MCF 10A (cell line): ENCODE results near the gene VEGFA. TPM values are rescaled to one million over a fixed set of nuclear protein-coding genes. Genes with fewer than 3 reads are reported as not detected.

Experiments used
- BruUV-seq: library from RNA; stranded (reverse); fragments of 400-500 nt; replicated peaks from 2 replicates; lab custom pipeline; 2021; lab: Mats Ljungman, UMichigan
- CTCF ChIA-PET: fragments of 300-600 bp; sonication (Branson Sonifier 250); formaldehyde crosslinking; extraction: SDS; loops from one replicate; lab custom pipeline; 2021; ENCODE audit warnings: antibody characterized with exemption, inconsistent platforms; lab: Yijun Ruan, JAX
- POLR2A ChIA-PET: fragments of 300-600, 350-650 bp; sonication (Branson Sonifier 250); formaldehyde crosslinking; extraction: SDS; loops from one replicate; lab custom pipeline; 2020; ENCODE audit warnings: antibody characterized with exemption, inconsistent platforms; lab: Yijun Ruan, JAX
- DNase-seq: peaks from one replicate; pipeline ENCODE4 v3.0.0-alpha.2; 2018; ENCODE audit not compliant: unreplicated experiment
- H3K27ac Mint-ChIP-seq: one replicate; pipeline ENCODE4 v1.8.0; 2022; ENCODE audit warnings: mild to moderate bottlenecking, low read depth, mixed read lengths; ENCODE audit not compliant: unreplicated experiment
- H3K27me3 Mint-ChIP-seq: one replicate; pipeline ENCODE4 v1.8.0; 2022; ENCODE audit warnings: mixed read lengths; ENCODE audit not compliant: insufficient read depth, unreplicated experiment
- H3K36me3 Mint-ChIP-seq: one replicate; pipeline ENCODE4 v1.8.0; 2022; ENCODE audit warnings: mild to moderate bottlenecking, moderate library complexity, mixed read lengths; ENCODE audit not compliant: insufficient read depth, unreplicated experiment
- H3K4me1 Mint-ChIP-seq: one replicate; pipeline ENCODE4 v1.8.0; 2022; ENCODE audit warnings: mixed read lengths; ENCODE audit not compliant: insufficient read depth, unreplicated experiment
- H3K4me3 Mint-ChIP-seq: one replicate; pipeline ENCODE4 v1.8.0; 2022; ENCODE audit warnings: mild to moderate bottlenecking, moderate library complexity, mixed read lengths; ENCODE audit not compliant: unreplicated experiment
- H3K9me3 Mint-ChIP-seq: one replicate; pipeline ENCODE4 v1.8.0; 2022; ENCODE audit warnings: mixed read lengths; ENCODE audit not compliant: unreplicated experiment
- intact Hi-C: fragments of 100-400 bp; cut with micrococcal nuclease; formaldehyde crosslinking; loops from 2 replicates; pipeline ENCODE4 v1.14.1; 2022
- total RNA-seq: library from RNA; stranded (reverse); gene quantifications from 2 replicates; pipeline ENCODE4 v1.2.3, GENCODE V29; 2022
- TF ChIP-seq, protein P1 (sequence below): fragments of 200-600 bp; IDR thresholded peaks from one replicate; pipeline ENCODE4 v1.8.0; 2022; ENCODE audit warnings: antibody characterized with exemption, mild to moderate bottlenecking; ENCODE audit not compliant: unreplicated experiment

VEGFA gene
- total RNA-seq, 1 experiment from 2014 or later: 265 TPM

DNA sequence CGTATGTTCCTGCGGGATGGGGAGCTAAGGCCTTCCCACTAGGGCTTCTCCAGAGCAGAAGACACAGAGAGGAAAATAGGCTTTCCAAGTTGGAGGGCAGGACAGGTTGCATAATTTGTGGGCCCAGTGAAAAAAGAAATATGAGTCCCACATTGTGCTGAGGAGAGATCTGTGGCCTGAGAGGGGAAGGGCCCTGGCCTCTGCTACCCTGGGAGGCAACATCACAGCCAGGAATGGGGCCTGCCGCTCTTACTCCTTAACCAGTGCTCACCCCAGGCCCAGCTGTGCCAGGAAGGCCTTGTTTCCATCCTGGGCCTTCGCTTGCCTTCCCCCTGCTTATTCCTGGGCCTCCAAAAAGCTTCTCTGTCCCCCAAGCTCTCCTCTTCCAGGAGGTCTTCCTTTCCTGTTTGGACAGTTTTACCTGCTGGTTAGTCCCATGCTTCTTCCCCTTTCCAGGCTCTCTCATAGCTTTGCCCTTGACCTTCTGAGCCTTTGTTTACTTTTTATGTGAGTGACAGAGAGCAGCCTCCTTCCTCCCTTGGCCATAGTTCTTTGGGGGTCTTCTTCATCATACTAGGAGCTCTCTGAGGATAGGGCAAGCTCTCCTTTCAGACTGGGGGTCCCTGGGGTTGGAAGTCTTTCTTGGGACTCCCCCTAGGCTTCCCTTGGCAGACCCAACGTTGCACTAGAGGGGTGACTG lies 26.2 kb upstream of the VEGFA start:
- CTCF ChIA-PET: interaction anchor here (0.5 to 1.8 kb wide), 5 partner anchors 24 to 262 kb away, joined by 3 to 8 read pairs (median 3); no protein-coding TSS in a partner anchor
- H3K27ac Mint-ChIP-seq: no peak overlapping the region
- H3K4me1 Mint-ChIP-seq: no peaks in the 10 kb centered on the region
- no peak for DNase-seq
- no peak overlapping the region for H3K4me3 Mint-ChIP-seq
- no peaks in the 10 kb centered on the region for H3K36me3 Mint-ChIP-seq
- intact Hi-C loops: no loop called here
- no peaks in the 10 kb centered on the region for H3K9me3 Mint-ChIP-seq
- TF ChIP-seq, protein P1, sequence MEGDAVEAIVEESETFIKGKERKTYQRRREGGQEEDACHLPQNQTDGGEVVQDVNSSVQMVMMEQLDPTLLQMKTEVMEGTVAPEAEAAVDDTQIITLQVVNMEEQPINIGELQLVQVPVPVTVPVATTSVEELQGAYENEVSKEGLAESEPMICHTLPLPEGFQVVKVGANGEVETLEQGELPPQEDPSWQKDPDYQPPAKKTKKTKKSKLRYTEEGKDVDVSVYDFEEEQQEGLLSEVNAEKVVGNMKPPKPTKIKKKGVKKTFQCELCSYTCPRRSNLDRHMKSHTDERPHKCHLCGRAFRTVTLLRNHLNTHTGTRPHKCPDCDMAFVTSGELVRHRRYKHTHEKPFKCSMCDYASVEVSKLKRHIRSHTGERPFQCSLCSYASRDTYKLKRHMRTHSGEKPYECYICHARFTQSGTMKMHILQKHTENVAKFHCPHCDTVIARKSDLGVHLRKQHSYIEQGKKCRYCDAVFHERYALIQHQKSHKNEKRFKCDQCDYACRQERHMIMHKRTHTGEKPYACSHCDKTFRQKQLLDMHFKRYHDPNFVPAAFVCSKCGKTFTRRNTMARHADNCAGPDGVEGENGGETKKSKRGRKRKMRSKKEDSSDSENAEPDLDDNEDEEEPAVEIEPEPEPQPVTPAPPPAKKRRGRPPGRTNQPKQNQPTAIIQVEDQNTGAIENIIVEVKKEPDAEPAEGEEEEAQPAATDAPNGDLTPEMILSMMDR: no peak
- peaks cover 26% of the 10 kb centered on the region for H3K27me3 Mint-ChIP-seq
- POLR2A ChIA-PET: no interaction called here
- BruUV-seq: no TSS peak

DNA sequence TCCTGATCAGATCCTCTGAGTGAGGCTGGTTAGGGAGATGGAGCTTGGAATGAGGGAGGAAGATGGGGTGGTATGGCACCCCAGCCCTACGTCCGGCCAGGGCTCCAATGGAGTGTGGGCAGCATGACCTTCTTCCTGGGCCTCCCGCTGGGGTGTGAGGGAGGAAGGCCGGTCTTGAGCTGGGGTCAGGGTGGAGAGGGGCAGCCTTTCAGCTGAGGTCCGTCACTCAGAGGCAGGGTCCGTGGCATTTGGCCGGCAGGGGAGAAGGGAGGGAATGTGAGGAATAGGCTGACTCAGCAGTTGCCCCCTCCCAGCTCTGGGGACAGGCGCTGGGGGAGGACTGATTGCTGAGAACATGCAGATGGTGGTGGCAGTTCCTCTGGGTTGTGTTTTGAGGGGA lies 25.5 kb upstream of the VEGFA start:
- no peak overlapping the region for H3K27ac Mint-ChIP-seq
- no peak for DNase-seq
- TF ChIP-seq, protein P1: no peak
- ChIA-PET POLR2A (no interaction called here), CTCF (interaction anchor here (0.7 to 1.6 kb wide), 5 partner anchors 20 to 261 kb away, joined by 3 to 5 read pairs (median 3); no protein-coding TSS in a partner anchor)
- no peaks in the 10 kb centered on the region for H3K36me3 Mint-ChIP-seq
- BruUV-seq: no TSS peak
- H3K27me3 Mint-ChIP-seq: peaks cover 26% of the 10 kb centered on the region
- H3K4me1 Mint-ChIP-seq: no peaks in the 10 kb centered on the region
- H3K4me3 Mint-ChIP-seq: no peak overlapping the region
- intact Hi-C loops: no loop called here
- no peaks in the 10 kb centered on the region for H3K9me3 Mint-ChIP-seq

DNA sequence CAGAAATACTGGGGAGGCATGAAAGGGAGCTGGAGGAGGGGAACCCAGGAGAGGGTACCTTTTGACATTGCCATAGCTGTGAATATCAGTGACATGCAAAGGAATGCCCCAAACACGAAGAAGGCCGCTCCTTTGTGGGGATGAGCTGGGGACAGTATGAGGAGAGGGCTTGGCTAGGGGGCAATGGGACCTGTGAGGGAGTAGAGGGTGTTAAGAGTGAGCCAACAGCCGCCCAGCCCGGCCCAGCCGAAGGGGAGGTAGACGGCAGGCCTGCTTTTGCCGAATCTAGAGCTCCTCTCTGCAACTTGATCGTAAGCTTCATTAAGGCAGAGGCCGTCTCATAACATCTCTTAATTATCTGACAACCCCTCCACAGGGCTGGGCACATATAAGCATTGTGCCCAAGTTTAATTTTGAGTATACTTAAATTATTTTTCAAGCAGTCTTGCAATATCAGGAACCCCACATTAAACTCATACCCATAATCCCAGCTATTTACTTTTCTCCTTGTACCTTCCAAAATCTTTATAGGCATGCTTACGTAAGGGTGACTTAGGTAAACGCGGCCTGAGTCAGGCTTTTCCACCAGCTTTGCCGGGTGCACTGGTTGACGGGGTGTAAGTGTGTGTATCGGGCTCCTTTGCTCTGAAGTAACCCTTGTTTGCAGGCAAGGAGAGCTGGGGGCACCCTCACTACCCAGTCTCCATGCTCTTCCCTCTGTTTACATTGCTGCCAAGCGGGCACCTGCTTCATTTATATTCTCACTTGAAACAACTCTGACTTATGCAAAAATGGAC lies 24.9 kb upstream of the VEGFA start:
- no peak for DNase-seq
- TF ChIP-seq, protein P1: no peak
- POLR2A ChIA-PET: interaction anchor here (0.7 to 1.2 kb wide), 3 partner anchors 8 to 73 kb away, joined by 3 read pairs; no protein-coding TSS in a partner anchor
- Mint-ChIP-seq H3K4me3 (no peak overlapping the region), H3K27me3 (peaks cover 26% of the 10 kb centered on the region), H3K36me3 (no peaks in the 10 kb centered on the region), H3K9me3 (no peaks in the 10 kb centered on the region), H3K27ac (no peak overlapping the region), H3K4me1 (no peaks in the 10 kb centered on the region)
- no TSS peak for BruUV-seq
- CTCF ChIA-PET: interaction anchor here (0.6 to 1.6 kb wide), 9 partner anchors 21 to 333 kb away, joined by 3 to 5 read pairs (median 3); no protein-coding TSS in a partner anchor
- intact Hi-C loops: no loop called here

DNA sequence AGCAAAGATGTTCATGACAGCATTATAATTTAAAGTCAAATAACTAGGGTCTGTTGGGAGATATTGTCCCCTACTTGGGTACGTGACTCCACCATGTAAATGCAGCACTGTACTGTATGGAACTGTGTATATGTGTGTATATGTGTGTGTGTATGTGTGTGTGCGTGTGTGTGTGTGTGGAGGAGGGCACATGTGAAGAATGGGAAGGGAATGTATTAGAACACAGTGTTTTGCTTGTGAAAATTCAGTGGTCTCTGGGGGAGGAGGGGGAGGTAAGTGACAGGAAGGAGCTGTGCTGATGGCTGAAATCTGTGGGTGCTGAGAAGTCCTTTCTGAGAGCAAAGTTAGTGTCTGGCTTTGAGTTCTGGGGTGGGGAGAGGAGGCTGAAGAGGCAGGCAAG lies 23.9 kb upstream of the VEGFA start:
- no peak overlapping the region for H3K4me3 Mint-ChIP-seq
- TF ChIP-seq, protein P1: no peak
- peaks cover 26% of the 10 kb centered on the region for H3K27me3 Mint-ChIP-seq
- BruUV-seq: no TSS peak
- H3K27ac Mint-ChIP-seq: no peak overlapping the region
- DNase-seq: no peak
- H3K9me3 Mint-ChIP-seq: no peaks in the 10 kb centered on the region
- ChIA-PET CTCF (interaction anchor here (0.7 to 1.2 kb wide), 4 partner anchors 8 to 80 kb away, joined by 3 read pairs; partner anchors contain the start of gene VEGFA), POLR2A (interaction anchor here (0.6 to 1.2 kb wide), 3 partner anchors 8 to 556 kb away, joined by 3 read pairs; no protein-coding TSS in a partner anchor)
- H3K4me1 Mint-ChIP-seq: no peaks in the 10 kb centered on the region
- H3K36me3 Mint-ChIP-seq: no peaks in the 10 kb centered on the region
- intact Hi-C loops: no loop called here
